CD14-positive monocyte (primary cell): ENCODE measurements around the gene MYO5C. TPM values are rescaled to one million over a fixed set of nuclear protein-coding genes. Genes with fewer than 3 reads are reported as not detected.

Experiments
- DNase-seq, 3 donors: peaks; one replicate each; pipeline ENCODE4 v3.0.0-alpha.2; 2011 to 2022
- H2AFZ ChIP-seq: 2 replicates; pipeline ENCODE4 v1.6.0; 2012; ENCODE audit warnings: mild to moderate bottlenecking, low read depth, low read length, inconsistent platforms; ENCODE audit not compliant: insufficient read depth, poor library complexity, severe bottlenecking
- H3K27ac ChIP-seq, 2 donors: 1 replicate in 1 of 2; 2 replicates in 1 of 2; pipeline ENCODE4 v1.5.1; 2012 to 2013; ENCODE audit warnings: low read length in 2 of 2, control low read depth in 1 of 2, inconsistent platforms in 1 of 2, low read depth in 1 of 2, mild to moderate bottlenecking in 1 of 2
- H3K27me3 ChIP-seq, 2 donors: one replicate each; pipeline versions ENCODE4 v1.6.0 to v1.6.1; 2011 to 2013; ENCODE audit warnings: low read length in 2 of 2; ENCODE audit not compliant: control insufficient read depth in 2 of 2, insufficient read depth in 2 of 2
- H3K36me3 ChIP-seq, 2 donors: replicated peaks in 1 of 2; 1 replicate in 1 of 2; 2 replicates in 1 of 2; pipeline versions ENCODE4 v1.5.1 to v1.6.1; 2012 to 2013; ENCODE audit warnings: low read length in 2 of 2, control low read depth in 1 of 2, inconsistent platforms in 1 of 2, mild to moderate bottlenecking in 1 of 2; ENCODE audit not compliant: insufficient read depth in 2 of 2, control insufficient read depth in 1 of 2
- H3K4me1 ChIP-seq, 2 donors: 1 replicate in 1 of 2; 2 replicates in 1 of 2; pipeline versions ENCODE4 v1.5.1 to v1.6.1; 2012 to 2013; ENCODE audit warnings: low read length in 2 of 2, control low read depth in 1 of 2, inconsistent platforms in 1 of 2, mild to moderate bottlenecking in 1 of 2, moderate library complexity in 1 of 2; ENCODE audit not compliant: insufficient read depth in 2 of 2, control insufficient read depth in 1 of 2
- H3K4me2 ChIP-seq: replicated peaks from 2 replicates; pipeline ENCODE3; 2012; ENCODE audit warnings: low read length, moderate library complexity, mild to moderate bottlenecking; ENCODE audit not compliant: poor library complexity, severe bottlenecking; ENCODE audit errors: extremely low read depth
- H3K4me3 ChIP-seq, 3 experiments: fragments of 200-600 bp in 1 of 3; sonication (generic) in 1 of 3; replicated peaks in 1 of 3; 1 replicate in 2 of 3; 2 replicates in 1 of 3; pipeline ENCODE4 v1.5.1; 2011 to 2013; ENCODE audit warnings: low read length in 3 of 3, mild to moderate bottlenecking in 3 of 3, control low read depth in 2 of 3, low read depth in 2 of 3, inconsistent platforms in 1 of 3, moderate library complexity in 1 of 3
- H3K79me2 ChIP-seq: 2 replicates; pipeline ENCODE4 v1.6.0; 2012; ENCODE audit warnings: mild to moderate bottlenecking, control low read depth, inconsistent platforms, low read length, moderate library complexity; ENCODE audit not compliant: insufficient read depth
- H3K9ac ChIP-seq: 2 replicates; pipeline ENCODE4 v1.6.0; 2017; ENCODE audit warnings: low read length, mild to moderate bottlenecking; ENCODE audit not compliant: insufficient read depth, poor library complexity, severe bottlenecking
- H3K9me3 ChIP-seq, 2 donors: replicated peaks in 1 of 2; 1 replicate in 1 of 2; 2 replicates in 1 of 2; pipeline versions ENCODE4 v1.5.1 to v1.6.1; 2012 to 2013; ENCODE audit warnings: low read length in 2 of 2, control low read depth in 1 of 2; ENCODE audit not compliant: control insufficient read depth in 1 of 2, insufficient read depth in 1 of 2
- H4K20me1 ChIP-seq: 2 replicates; pipeline ENCODE4 v1.6.0; 2012; ENCODE audit warnings: mild to moderate bottlenecking, low read length, control low read depth, moderate library complexity; ENCODE audit not compliant: insufficient read depth
- H3K27ac Mint-ChIP-seq, 7 donors: one replicate each; pipeline ENCODE4 v1.8.0; 2020; ENCODE audit warnings: mild to moderate bottlenecking in 7 of 7, mixed read lengths in 7 of 7, moderate library complexity in 6 of 7, inconsistent platforms in 2 of 7
- H3K27me3 Mint-ChIP-seq, 3 donors: one replicate each; pipeline ENCODE4 v1.8.0; 2021 to 2022; ENCODE audit warnings: low read depth in 3 of 3, mild to moderate bottlenecking in 3 of 3, mixed read lengths in 3 of 3, moderate library complexity in 3 of 3, inconsistent platforms in 1 of 3
- H3K36me3 Mint-ChIP-seq, 2 donors: one replicate each; pipeline ENCODE4 v1.8.0; 2020; ENCODE audit warnings: mixed read lengths in 2 of 2, inconsistent platforms in 1 of 2, mild to moderate bottlenecking in 1 of 2
- H3K4me1 Mint-ChIP-seq: one replicate; pipeline ENCODE4 v1.8.0; 2020; ENCODE audit warnings: mild to moderate bottlenecking, mixed read lengths
- H3K4me3 Mint-ChIP-seq, 2 donors: one replicate each; pipeline ENCODE4 v1.8.0; 2020; ENCODE audit warnings: mild to moderate bottlenecking in 2 of 2, mixed read lengths in 2 of 2, moderate library complexity in 1 of 2
- H3K9me3 Mint-ChIP-seq, 7 donors: one replicate each; pipeline ENCODE4 v1.8.0; 2020 to 2022; ENCODE audit warnings: mixed read lengths in 7 of 7, mild to moderate bottlenecking in 6 of 7, moderate library complexity in 6 of 7, inconsistent platforms in 2 of 7
- CTCF ChIP-seq: fragments of 200-600 bp; IDR thresholded peaks from one replicate; pipeline ENCODE4 v1.8.0; 2022; ENCODE audit warnings: antibody characterized with exemption, mild to moderate bottlenecking
- WGBS: methylation state at CpG from one replicate; pipeline ENCODE4 v1.1.5; 2013; ENCODE audit warnings: missing lambda C conversion rate; ENCODE audit not compliant: insufficient coverage; 5-methylcytosine and 5-hydroxymethylcytosine counted together
- intact Hi-C, 2 donors: fragments of 100-400 bp; cut with micrococcal nuclease; formaldehyde crosslinking; loops; one replicate each; pipeline versions ENCODE4 v1.15.0 to v1.15.1; 2023
- polyA minus RNA-seq: library from RNA; depleted of rRNA, polyadenylated mRNA; stranded (reverse); fragments of >200 nt; gene quantifications from 2 replicates; pipeline ENCODE4 v1.2.3, GENCODE V29; 2012
- polyA plus RNA-seq, 3 donors: library from polyadenylated mRNA; depleted of rRNA in 1 of 3; unstranded in 2 of 3; stranded (reverse) in 1 of 3; fragments of 300-500 nt in 2 of 3; fragments of >200 nt in 1 of 3; fragmentation: Illumina TruSeq in 2 of 3; gene quantifications; 1 replicate in 2 of 3; 2 replicates in 1 of 3; pipeline ENCODE4 v1.2.3, GENCODE V29; 2012 to 2021
- total RNA-seq, 12 experiments: library from RNA in 1 of 12; stranded (reverse) in 1 of 12; fragments of 120-200 nt in 1 of 12; gene quantifications; one replicate each; pipeline ENCODE4 v1.2.4 and lab custom pipeline; 2013 to 2026; ENCODE audit warnings: mixed read lengths in 6 of 12, inconsistent platforms in 1 of 12

The MYO5C gene
- total RNA-seq (2013), result 0.12 TPM
- polyA plus RNA-seq (under 1 TPM in 1 of 3 donors, not detected in 2; 0.20 TPM), polyA minus RNA-seq (0.56 TPM in 1 of 2 replicates, not detected in the other), total RNA-seq (lab: John Stamatoyannopoulos, UW) (1.4 to 8.8 (median 5.6) reads per million in 11 experiments)

- no peaks in the 10 kb centered on the region for H3K36me3 ChIP-seq
- Mint-ChIP-seq H3K36me3 (peaks cover 0 to 3% of the 10 kb centered on the region in 2 donors), H3K27ac (no peak within 1 kb of the TSS), H3K27me3 (peaks cover 30 to 47% (median 34%) of the 10 kb centered on the region in 3 donors), H3K4me3 (peak within 1 kb of the TSS; percentile 40 to 57), H3K4me1 (peaks cover 27% of the 10 kb centered on the region), H3K9me3 (peaks cover 0 to 4% (median 0%) of the 10 kb centered on the region in 7 donors)
- WGBS, result under 1% methylated on average over 65 of the region's 65 CpGs
- no peaks in the 10 kb centered on the region for H3K9me3 ChIP-seq
- H3K4me2 ChIP-seq, result peak within 1 kb of the TSS; percentile 72
- peaks cover 24 to 32% of the 10 kb centered on the region in 2 donors for H3K27me3 ChIP-seq
- TF ChIP-seq CTCF, result no peak
- no peak within 1 kb of the TSS for H3K27ac ChIP-seq
- no peaks in the 10 kb centered on the region for H4K20me1 ChIP-seq
- peak within 1 kb of the TSS in 1 of 3 experiments; percentile 49 for H3K4me3 ChIP-seq
- no peak within 1 kb of the TSS for H2AFZ ChIP-seq
- peaks cover 21 to 31% of the 10 kb centered on the region in 2 donors for H3K4me1 ChIP-seq
- DNase-seq, result no peak
- no peaks in the 10 kb centered on the region for H3K79me2 ChIP-seq
- intact Hi-C loops, result no loop called here
- H3K9ac ChIP-seq, result peak within 1 kb of the TSS; percentile 15
These were observed at the start of gene MYO5C for GRCh38 chr15:52295421-52296001. TSS of gene MYO5C (minus strand) at chr15:52295804. CDS start at chr15:52295636, 168 bp downstream.

- Mint-ChIP-seq H3K4me1 (no peaks in the 10 kb centered on the region), H3K9me3 (no peaks in the 10 kb centered on the region), H3K27me3 (no peaks in the 10 kb centered on the region), H3K27ac (no peak overlapping the region), H3K4me3 (no peak overlapping the region), H3K36me3 (peaks cover 73 to 80% of the 10 kb centered on the region in 2 donors)
- H3K4me2 ChIP-seq, result no peak overlapping the region
- H3K27ac ChIP-seq, result no peak overlapping the region
- peaks cover 6% of the 10 kb centered on the region for H4K20me1 ChIP-seq
- intact Hi-C loops, result no loop called here
- peaks cover 76 to 96% of the 10 kb centered on the region in 2 donors for H3K36me3 ChIP-seq
- H3K27me3 ChIP-seq, result no peaks in the 10 kb centered on the region
- no peak for TF ChIP-seq CTCF
- no peaks in the 10 kb centered on the region for H3K4me1 ChIP-seq
- no peak for DNase-seq
- no CpG with 5 or more reads among the region's 1 CpG for WGBS
- H3K79me2 ChIP-seq, result no peaks in the 10 kb centered on the region
- no peak overlapping the region for H3K9ac ChIP-seq
- no peak overlapping the region for H2AFZ ChIP-seq
- H3K9me3 ChIP-seq, result no peaks in the 10 kb centered on the region
- no peak overlapping the region for H3K4me3 ChIP-seq
These were observed 49.0 kb upstream of the MYO5C start for GRCh38 chr15:52344592-52344991.
